ENCODE data around the gene TRPV4.

The TRPV4 gene

GRCh38 chr12:109818253-109818652 is 14.9 kb downstream of the TRPV4 start:
- DNase-seq (ENCODE audit: extremely low read depth, low read depth) = no peak
- no peak for TF ChIP-seq CTCF (IDR thresholded peaks at IDR 0.05; ENCODE audit: low read depth, low read length)

GRCh38 chr12:109817627-109818231 is 15.5 kb downstream of the TRPV4 start:
- TF ChIP-seq CTCF (IDR thresholded peaks at IDR 0.05; ENCODE audit: low read depth, low read length) = no peak
- no peak for DNase-seq (ENCODE audit: extremely low read depth, low read depth)

- no peak for DNase-seq (ENCODE audit: extremely low read depth, low read depth)
- no peak for TF ChIP-seq CTCF (IDR thresholded peaks at IDR 0.05; ENCODE audit: low read depth, low read length)
Measured at GRCh38 chr12:109816870-109817269, 16.3 kb downstream of the TRPV4 start.

- no peak for TF ChIP-seq CTCF (IDR thresholded peaks at IDR 0.05; ENCODE audit: low read depth, low read length)
- DNase-seq (ENCODE audit: extremely low read depth, low read depth) = no peak
Measured at GRCh38 chr12:109815757-109816617, 17.2 kb downstream of the TRPV4 start.

GRCh38 chr12:109815225-109815624 is 18.0 kb downstream of the TRPV4 start:
- no peak for TF ChIP-seq CTCF (IDR thresholded peaks at IDR 0.05; ENCODE audit: low read depth, low read length)
- DNase-seq (ENCODE audit: extremely low read depth, low read depth) = no peak

- no peak for DNase-seq (ENCODE audit: extremely low read depth, low read depth)
- TF ChIP-seq CTCF (IDR thresholded peaks at IDR 0.05; ENCODE audit: low read depth, low read length) = no peak
Measured at GRCh38 chr12:109814600-109815150, 18.5 kb downstream of the TRPV4 start.

- TF ChIP-seq CTCF (IDR thresholded peaks at IDR 0.05; ENCODE audit: low read depth, low read length) = no peak
- DNase-seq (ENCODE audit: extremely low read depth, low read depth) = no peak
Measured at GRCh38 chr12:109813810-109814416, 19.3 kb downstream of the TRPV4 start.

Data from AG09319 (cell line).